ENCODE results near the gene ARID4A.

- no peak for TF ChIP-seq CTCF (IDR thresholded peaks at IDR 0.05)
- TF ChIP-seq IRF1 (CRISPR knock-in tag; IDR thresholded peaks at IDR 0.05), result no peak
- TF ChIP-seq, protein P1, sequence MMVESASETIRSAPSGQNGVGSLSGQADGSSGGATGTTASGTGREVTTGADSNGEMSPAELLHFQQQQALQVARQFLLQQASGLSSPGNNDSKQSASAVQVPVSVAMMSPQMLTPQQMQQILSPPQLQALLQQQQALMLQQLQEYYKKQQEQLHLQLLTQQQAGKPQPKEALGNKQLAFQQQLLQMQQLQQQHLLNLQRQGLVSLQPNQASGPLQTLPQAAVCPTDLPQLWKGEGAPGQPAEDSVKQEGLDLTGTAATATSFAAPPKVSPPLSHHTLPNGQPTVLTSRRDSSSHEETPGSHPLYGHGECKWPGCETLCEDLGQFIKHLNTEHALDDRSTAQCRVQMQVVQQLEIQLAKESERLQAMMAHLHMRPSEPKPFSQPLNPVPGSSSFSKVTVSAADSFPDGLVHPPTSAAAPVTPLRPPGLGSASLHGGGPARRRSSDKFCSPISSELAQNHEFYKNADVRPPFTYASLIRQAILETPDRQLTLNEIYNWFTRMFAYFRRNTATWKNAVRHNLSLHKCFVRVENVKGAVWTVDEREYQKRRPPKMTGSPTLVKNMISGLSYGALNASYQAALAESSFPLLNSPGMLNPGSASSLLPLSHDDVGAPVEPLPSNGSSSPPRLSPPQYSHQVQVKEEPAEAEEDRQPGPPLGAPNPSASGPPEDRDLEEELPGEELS (CRISPR knock-in tag; IDR thresholded peaks at IDR 0.05), result no peak
- TF ChIP-seq, protein P2, sequence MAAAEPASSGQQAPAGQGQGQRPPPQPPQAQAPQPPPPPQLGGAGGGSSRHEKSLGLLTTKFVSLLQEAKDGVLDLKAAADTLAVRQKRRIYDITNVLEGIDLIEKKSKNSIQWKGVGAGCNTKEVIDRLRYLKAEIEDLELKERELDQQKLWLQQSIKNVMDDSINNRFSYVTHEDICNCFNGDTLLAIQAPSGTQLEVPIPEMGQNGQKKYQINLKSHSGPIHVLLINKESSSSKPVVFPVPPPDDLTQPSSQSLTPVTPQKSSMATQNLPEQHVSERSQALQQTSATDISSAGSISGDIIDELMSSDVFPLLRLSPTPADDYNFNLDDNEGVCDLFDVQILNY (CRISPR knock-in tag; IDR thresholded peaks at IDR 0.05), result no peak
- TF ChIP-seq IRF2 (CRISPR knock-in tag; IDR thresholded peaks at IDR 0.05; ENCODE audit: borderline replicate concordance, low read depth), result no peak
- no peak for TF ChIP-seq ESRRA (CRISPR knock-in tag; IDR thresholded peaks at IDR 0.05; ENCODE audit: borderline replicate concordance)
- TF ChIP-seq RELA (CRISPR knock-in tag; IDR thresholded peaks at IDR 0.05; ENCODE audit: borderline replicate concordance), result no peak
- TF ChIP-seq, protein P3, sequence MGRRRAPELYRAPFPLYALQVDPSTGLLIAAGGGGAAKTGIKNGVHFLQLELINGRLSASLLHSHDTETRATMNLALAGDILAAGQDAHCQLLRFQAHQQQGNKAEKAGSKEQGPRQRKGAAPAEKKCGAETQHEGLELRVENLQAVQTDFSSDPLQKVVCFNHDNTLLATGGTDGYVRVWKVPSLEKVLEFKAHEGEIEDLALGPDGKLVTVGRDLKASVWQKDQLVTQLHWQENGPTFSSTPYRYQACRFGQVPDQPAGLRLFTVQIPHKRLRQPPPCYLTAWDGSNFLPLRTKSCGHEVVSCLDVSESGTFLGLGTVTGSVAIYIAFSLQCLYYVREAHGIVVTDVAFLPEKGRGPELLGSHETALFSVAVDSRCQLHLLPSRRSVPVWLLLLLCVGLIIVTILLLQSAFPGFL (CRISPR knock-in tag; IDR thresholded peaks at IDR 0.05; ENCODE audit: borderline replicate concordance), result no peak
- no peak for TF ChIP-seq USF2 (CRISPR knock-in tag; IDR thresholded peaks at IDR 0.05)
- no peak for TF ChIP-seq CBFB (CRISPR knock-in tag; IDR thresholded peaks at IDR 0.05; ENCODE audit: low read depth)
- TF ChIP-seq, protein P4, sequence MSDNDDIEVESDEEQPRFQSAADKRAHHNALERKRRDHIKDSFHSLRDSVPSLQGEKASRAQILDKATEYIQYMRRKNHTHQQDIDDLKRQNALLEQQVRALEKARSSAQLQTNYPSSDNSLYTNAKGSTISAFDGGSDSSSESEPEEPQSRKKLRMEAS (CRISPR knock-in tag; IDR thresholded peaks at IDR 0.05), result no peak
- no peak for TF ChIP-seq JAZF1 (CRISPR knock-in tag; IDR thresholded peaks at IDR 0.05)
- TF ChIP-seq CDX4 (CRISPR knock-in tag; IDR thresholded peaks at IDR 0.05; ENCODE audit: borderline replicate concordance), result no peak
Measured at GRCh38 chr14:58332561-58332960, 34.2 kb downstream of the ARID4A start.
